Measurements from ENCODE around the gene TMEM236.
A peak's percentile ranks its signal among the peaks of the same experiment; 100 is the strongest.

The TMEM236 gene

GRCh38 chr10:17789396-17789795 is 37.4 kb downstream of the TMEM236 start:
- DNase-seq, result no peak

GRCh38 chr10:17790651-17791050 is 38.6 kb downstream of the TMEM236 start:
- no peak for DNase-seq

- no peak for DNase-seq
These were observed 41.0 kb downstream of the TMEM236 start for GRCh38 chr10:17792991-17793390.

GRCh38 chr10:17793823-17794644 is 42.0 kb downstream of the TMEM236 start:
- DNase-seq, result peak; percentile 20

GRCh38 chr10:17795083-17795482 is 43.1 kb downstream of the TMEM236 start:
- DNase-seq, result no peak

GRCh38 chr10:17795813-17796594 is 44.0 kb downstream of the TMEM236 start:
- no peak for DNase-seq

- no peak for DNase-seq
These were observed 49.5 kb downstream of the TMEM236 start for GRCh38 chr10:17801507-17801906.

- DNase-seq, result no peak
These were observed 50.3 kb downstream of the TMEM236 start for GRCh38 chr10:17802350-17802749.

GRCh38 chr10:17802976-17803375 is 51.0 kb downstream of the TMEM236 start:
- no peak for DNase-seq

- no peak for DNase-seq
These were observed 53.3 kb downstream of the TMEM236 start for GRCh38 chr10:17805330-17805729.

- peak; percentile 10 for DNase-seq
These were observed 54.0 kb downstream of the TMEM236 start for GRCh38 chr10:17805921-17806577.

GRCh38 chr10:17808971-17809841 is 57.2 kb downstream of the TMEM236 start, which contains the start of gene MRC1:
TSS of gene MRC1 (plus strand) at chr10:17809348. CDS start at chr10:17809466, 118 bp downstream.
- DNase-seq, result no peak

GRCh38 chr10:17811146-17811865 is 59.3 kb downstream of the TMEM236 start:
- no peak for DNase-seq

- DNase-seq, result no peak
These were observed 63.0 kb downstream of the TMEM236 start for GRCh38 chr10:17814973-17815372.

GRCh38 chr10:17816199-17816598 is 64.2 kb downstream of the TMEM236 start:
- DNase-seq, result no peak

GRCh38 chr10:17817316-17817715 is 65.3 kb downstream of the TMEM236 start:
- no peak for DNase-seq

- DNase-seq, result no peak
These were observed 65.8 kb downstream of the TMEM236 start for GRCh38 chr10:17817790-17818189.

- no peak for DNase-seq
These were observed 67.8 kb downstream of the TMEM236 start for GRCh38 chr10:17819836-17820235.

- DNase-seq, result no peak
These were observed 68.9 kb downstream of the TMEM236 start for GRCh38 chr10:17820943-17821342.

GRCh38 chr10:17821893-17822292 is 69.9 kb downstream of the TMEM236 start:
- DNase-seq, result no peak

- no peak for DNase-seq
These were observed 79.3 kb downstream of the TMEM236 start for GRCh38 chr10:17831341-17831740.

- DNase-seq, result no peak
These were observed 79.9 kb downstream of the TMEM236 start for GRCh38 chr10:17831896-17832295.
